ENCODE measurements around the gene EPM2AIP1.

DNA sequence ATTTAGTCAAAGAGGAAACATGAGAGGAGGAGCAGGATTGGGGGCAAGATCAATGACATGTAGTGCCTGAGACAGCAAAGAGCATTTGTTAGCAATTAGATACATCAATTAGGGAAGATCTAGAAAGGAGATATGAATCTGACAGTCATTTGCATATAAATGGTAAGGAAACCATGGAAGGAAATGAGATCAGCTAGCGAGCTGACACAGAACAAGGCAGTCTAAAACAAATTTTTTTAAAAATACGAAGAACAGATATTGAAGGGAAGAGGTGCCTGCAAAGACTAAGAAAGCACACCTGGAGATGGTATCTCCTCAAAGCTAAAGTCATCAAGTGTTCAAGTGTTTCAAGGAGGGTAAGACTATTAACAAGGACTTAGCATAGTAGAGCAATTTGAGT is 4.6 kb downstream of the EPM2AIP1 start:
- TF ChIP-seq, protein P1, sequence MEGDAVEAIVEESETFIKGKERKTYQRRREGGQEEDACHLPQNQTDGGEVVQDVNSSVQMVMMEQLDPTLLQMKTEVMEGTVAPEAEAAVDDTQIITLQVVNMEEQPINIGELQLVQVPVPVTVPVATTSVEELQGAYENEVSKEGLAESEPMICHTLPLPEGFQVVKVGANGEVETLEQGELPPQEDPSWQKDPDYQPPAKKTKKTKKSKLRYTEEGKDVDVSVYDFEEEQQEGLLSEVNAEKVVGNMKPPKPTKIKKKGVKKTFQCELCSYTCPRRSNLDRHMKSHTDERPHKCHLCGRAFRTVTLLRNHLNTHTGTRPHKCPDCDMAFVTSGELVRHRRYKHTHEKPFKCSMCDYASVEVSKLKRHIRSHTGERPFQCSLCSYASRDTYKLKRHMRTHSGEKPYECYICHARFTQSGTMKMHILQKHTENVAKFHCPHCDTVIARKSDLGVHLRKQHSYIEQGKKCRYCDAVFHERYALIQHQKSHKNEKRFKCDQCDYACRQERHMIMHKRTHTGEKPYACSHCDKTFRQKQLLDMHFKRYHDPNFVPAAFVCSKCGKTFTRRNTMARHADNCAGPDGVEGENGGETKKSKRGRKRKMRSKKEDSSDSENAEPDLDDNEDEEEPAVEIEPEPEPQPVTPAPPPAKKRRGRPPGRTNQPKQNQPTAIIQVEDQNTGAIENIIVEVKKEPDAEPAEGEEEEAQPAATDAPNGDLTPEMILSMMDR (IDR thresholded peaks at IDR 0.05), result no peak
- TF ChIP-seq POLR2A (IDR thresholded peaks at IDR 0.05), result no peak
